Measurements from ENCODE around the gene NXT1.

NXT1 gene

DNA sequence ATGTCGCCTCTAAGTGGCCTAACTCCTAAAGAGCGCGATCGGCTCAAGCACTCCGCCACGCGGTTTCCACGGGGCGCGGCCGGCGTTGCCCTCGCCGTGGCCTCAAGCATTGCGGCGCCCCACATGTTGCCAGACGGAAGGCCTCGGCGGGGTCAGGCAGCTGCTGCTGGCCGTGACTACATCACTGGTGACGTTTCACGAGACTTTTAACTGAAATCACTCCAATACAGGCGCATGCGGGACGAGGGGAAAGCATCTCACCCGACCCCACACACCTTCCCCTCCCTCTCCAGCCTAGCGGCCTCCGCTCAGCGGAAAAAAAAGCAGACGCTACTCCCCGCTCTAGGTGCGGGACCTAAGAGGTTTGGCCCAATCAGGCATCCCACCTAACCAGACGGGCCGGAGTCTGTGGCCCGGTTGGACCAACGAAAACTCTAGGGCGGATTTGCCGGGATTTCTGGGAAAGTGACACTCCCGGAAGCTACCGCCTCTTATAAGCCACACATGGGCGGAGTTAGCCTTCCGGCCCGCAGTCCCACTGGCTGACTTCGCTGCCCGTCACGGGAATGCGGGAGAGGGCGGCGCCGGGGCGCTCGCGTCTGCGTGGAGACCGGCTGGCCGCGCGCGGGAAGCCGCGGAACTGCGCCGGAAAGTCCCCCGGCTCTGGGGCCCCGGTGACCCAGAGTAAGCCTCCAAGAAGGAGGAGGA is at the start of gene NXT1:
NXT1 (plus strand) TSS at position 596 of the 708 bp plus-strand sequence. CDS start 3,251 bp downstream, outside the sequence.
- no peak for TF ChIP-seq ELF4 (IDR thresholded peaks at IDR 0.05)
- peak; percentile 93 for TF ChIP-seq L3MBTL2 (conservative IDR thresholded peaks at IDR 0.05)
- TF ChIP-seq BHLHE40 (IDR thresholded peaks at IDR 0.05; ENCODE audit: borderline replicate concordance), result no peak
- TF ChIP-seq TARDBP (IDR thresholded peaks at IDR 0.05), result peak; percentile 80
- no peak for TF ChIP-seq FOXM1 (IDR thresholded peaks at IDR 0.05; ENCODE audit: borderline replicate concordance)
- TF ChIP-seq SP1 (IDR thresholded peaks at IDR 0.05), result peak; percentile 78; the same call in 1 of the 2 replicates
- no peak for TF ChIP-seq HDGF (IDR thresholded peaks at IDR 0.05; ENCODE audit: borderline replicate concordance)
- TF ChIP-seq, protein P1, sequence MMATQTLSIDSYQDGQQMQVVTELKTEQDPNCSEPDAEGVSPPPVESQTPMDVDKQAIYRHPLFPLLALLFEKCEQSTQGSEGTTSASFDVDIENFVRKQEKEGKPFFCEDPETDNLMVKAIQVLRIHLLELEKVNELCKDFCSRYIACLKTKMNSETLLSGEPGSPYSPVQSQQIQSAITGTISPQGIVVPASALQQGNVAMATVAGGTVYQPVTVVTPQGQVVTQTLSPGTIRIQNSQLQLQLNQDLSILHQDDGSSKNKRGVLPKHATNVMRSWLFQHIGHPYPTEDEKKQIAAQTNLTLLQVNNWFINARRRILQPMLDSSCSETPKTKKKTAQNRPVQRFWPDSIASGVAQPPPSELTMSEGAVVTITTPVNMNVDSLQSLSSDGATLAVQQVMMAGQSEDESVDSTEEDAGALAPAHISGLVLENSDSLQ (IDR thresholded peaks at IDR 0.05), result peak; percentile 99
- no peak for TF ChIP-seq ZNF384 (IDR thresholded peaks at IDR 0.05)
- no peak for TF ChIP-seq NFRKB (IDR thresholded peaks at IDR 0.05)
- TF ChIP-seq FOXK2 (IDR thresholded peaks at IDR 0.05), result no peak
- no peak for TF ChIP-seq SUZ12 (IDR thresholded peaks at IDR 0.05)
- TF ChIP-seq LEF1 (IDR thresholded peaks at IDR 0.05; ENCODE audit: borderline replicate concordance), result no peak
- TF ChIP-seq ARNT (IDR thresholded peaks at IDR 0.05), result no peak
- no peak for TF ChIP-seq FOXA1 (IDR thresholded peaks at IDR 0.05)
- TF ChIP-seq CTBP1 (IDR thresholded peaks at IDR 0.05; ENCODE audit: borderline replicate concordance), result no peak
- DNase-seq (ENCODE audit: extremely low spot score), result peak; percentile 84
- CTCF ChIA-PET, result interaction anchor here (0.8 to 1.8 kb wide), 6 partner anchors 10 to 299 kb away, joined by 3 to 8 read pairs (median 5); no protein-coding TSS in a partner anchor
- POLR2A ChIA-PET, result interaction anchor here (0.6 to 3.7 kb wide), 35 partner anchors 10 to 658 kb away, joined by 3 to 67 read pairs (median 4); partner anchors contain the start of genes GZF1 and NAPB

DNA sequence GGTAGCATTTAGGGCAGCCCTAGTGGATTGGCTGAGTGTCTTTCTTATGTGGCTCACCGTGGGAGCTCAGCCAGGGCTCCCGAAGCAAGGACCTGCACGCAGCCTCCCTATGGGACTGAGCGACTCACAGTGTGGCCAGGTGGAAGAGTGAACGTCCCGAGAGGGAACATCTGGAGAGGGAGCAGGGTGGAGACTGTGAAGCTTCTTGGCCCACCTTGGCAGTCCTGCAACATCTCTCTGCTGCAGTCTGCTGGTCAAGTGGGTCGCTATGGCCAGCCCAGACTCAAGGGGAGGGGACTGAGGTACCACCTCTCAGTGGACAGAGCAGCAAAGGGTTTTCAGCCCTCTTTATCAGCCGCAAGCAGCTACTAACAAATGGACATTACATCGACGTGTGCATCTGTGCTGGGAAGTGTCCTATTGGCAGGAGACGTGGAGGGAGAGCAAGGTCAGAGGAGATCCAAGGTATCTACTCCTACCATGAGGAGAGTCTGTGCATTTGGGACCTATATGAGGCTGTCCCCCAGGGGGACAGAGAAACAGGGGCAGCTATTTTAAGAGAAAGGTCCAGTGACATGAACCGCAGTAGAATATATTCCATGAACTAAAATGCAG is 49.0 kb upstream of the NXT1 start:
- DNase-seq (ENCODE audit: extremely low spot score), result no peak
- no peak for TF ChIP-seq SUZ12 (IDR thresholded peaks at IDR 0.05)
- TF ChIP-seq FOXM1 (IDR thresholded peaks at IDR 0.05; ENCODE audit: borderline replicate concordance), result no peak
- TF ChIP-seq ZNF384 (IDR thresholded peaks at IDR 0.05), result no peak
- no peak for TF ChIP-seq SP1 (IDR thresholded peaks at IDR 0.05)
- no peak for TF ChIP-seq TARDBP (IDR thresholded peaks at IDR 0.05)
- TF ChIP-seq, protein P1 (IDR thresholded peaks at IDR 0.05), result no peak
- no peak for TF ChIP-seq L3MBTL2 (conservative IDR thresholded peaks at IDR 0.05)
- TF ChIP-seq NFRKB (IDR thresholded peaks at IDR 0.05), result no peak
- no peak for TF ChIP-seq LEF1 (IDR thresholded peaks at IDR 0.05; ENCODE audit: borderline replicate concordance)
- ChIA-PET CTCF (no interaction called here), POLR2A (no interaction called here)

DNA sequence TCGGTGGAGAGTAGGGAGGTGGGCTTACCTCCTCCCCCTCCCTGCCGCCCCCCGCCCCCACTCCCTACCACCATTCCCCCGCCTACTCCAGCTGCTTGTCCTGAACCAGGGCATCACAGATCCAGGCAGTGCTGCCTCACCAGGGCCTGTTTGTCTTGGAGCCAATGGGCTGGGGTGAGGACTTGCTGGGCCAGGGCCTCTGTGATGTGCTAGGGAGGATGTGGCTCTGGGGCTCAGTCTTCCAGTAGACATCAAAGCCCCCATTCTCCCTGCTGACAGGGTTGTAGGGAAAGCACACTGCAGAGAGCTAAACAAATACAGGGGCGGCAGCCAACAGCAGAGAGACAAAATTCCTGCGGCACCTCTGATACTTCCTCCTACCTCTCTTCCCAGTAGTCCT is 48.2 kb upstream of the NXT1 start:
- no peak for DNase-seq (ENCODE audit: extremely low spot score)
- CTCF ChIA-PET, result no interaction called here
- TF ChIP-seq TARDBP (IDR thresholded peaks at IDR 0.05), result no peak
- no peak for TF ChIP-seq HDGF (IDR thresholded peaks at IDR 0.05; ENCODE audit: borderline replicate concordance)
- TF ChIP-seq L3MBTL2 (conservative IDR thresholded peaks at IDR 0.05), result no peak
- no peak for TF ChIP-seq SP1 (IDR thresholded peaks at IDR 0.05)
- no peak for TF ChIP-seq SUZ12 (IDR thresholded peaks at IDR 0.05)
- no peak for TF ChIP-seq NFRKB (IDR thresholded peaks at IDR 0.05)
- no peak for TF ChIP-seq CTBP1 (IDR thresholded peaks at IDR 0.05; ENCODE audit: borderline replicate concordance)
- no peak for TF ChIP-seq FOXM1 (IDR thresholded peaks at IDR 0.05; ENCODE audit: borderline replicate concordance)
- no peak for TF ChIP-seq BHLHE40 (IDR thresholded peaks at IDR 0.05; ENCODE audit: borderline replicate concordance)
- POLR2A ChIA-PET, result no interaction called here

DNA sequence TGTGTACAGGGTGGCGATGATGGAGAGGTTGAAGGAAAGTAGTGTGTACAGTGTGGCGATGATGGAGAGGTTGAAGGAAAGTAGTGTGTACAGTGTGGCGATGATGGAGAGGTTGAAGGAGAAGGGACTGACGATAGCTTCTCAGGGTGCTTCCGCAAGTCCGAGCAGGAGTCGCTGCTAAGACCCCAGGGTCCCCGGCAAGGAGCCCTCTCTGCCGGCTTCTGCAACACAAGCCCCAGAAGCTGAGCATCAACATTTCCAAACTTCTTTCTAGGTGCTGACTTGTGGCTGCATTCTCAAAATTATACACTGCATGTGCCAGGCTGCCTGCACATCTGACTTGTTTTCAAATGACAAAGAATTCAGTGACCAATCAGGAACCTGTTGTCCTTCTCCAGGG is 47.8 kb upstream of the NXT1 start:
- ChIA-PET CTCF (no interaction called here), POLR2A (no interaction called here)
- TF ChIP-seq LEF1 (IDR thresholded peaks at IDR 0.05; ENCODE audit: borderline replicate concordance) (no peak), FOXA1 (IDR thresholded peaks at IDR 0.05) (no peak), SUZ12 (IDR thresholded peaks at IDR 0.05) (no peak), SP1 (IDR thresholded peaks at IDR 0.05) (no peak), ARNT (IDR thresholded peaks at IDR 0.05) (no peak), L3MBTL2 (conservative IDR thresholded peaks at IDR 0.05) (no peak), FOXM1 (IDR thresholded peaks at IDR 0.05; ENCODE audit: borderline replicate concordance) (no peak), NFRKB (IDR thresholded peaks at IDR 0.05) (no peak), CTBP1 (IDR thresholded peaks at IDR 0.05; ENCODE audit: borderline replicate concordance) (no peak), BHLHE40 (IDR thresholded peaks at IDR 0.05; ENCODE audit: borderline replicate concordance) (no peak)
- TF ChIP-seq, protein P1 (IDR thresholded peaks at IDR 0.05), result no peak
- no peak for DNase-seq (ENCODE audit: extremely low spot score)

DNA sequence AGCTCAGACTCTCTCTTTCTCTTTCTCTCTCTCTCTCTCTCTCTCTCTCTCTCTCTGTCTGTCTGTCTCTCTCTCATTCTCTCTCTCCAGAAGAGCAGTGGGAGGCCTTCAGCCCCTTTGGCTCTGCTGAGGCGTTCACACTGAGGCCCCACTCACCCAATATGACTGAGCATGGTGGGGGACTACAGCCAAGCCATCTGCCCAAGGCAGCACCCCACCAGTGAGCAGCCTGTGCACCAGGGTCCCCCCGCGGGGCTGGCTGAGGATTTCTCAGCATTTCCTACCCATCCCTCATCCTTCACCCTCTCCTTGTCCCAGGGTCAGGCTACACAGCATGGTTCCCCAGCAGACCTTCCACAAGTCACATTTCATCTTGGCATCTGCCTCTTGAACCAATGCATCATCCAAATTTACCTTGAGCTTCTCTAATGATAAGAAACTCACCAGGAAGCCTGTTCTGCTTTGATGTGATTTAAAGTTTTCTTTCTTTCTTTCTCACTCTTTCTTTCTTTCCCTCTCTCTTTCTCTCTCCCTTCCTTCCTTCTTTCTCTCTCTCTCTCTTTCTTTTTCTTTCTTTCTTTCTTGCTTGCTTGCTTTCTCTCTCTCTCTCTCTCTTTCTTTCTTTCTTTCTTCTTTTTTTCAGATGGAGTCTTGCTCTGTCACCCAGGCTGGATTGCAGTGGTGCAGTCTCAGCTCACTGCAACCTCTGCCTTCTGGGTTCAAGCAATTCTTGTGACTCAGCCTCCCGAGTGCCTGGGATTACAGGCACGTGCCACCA is 47.1 kb upstream of the NXT1 start:
- ChIA-PET CTCF (no interaction called here), POLR2A (no interaction called here)
- no peak for DNase-seq (ENCODE audit: extremely low spot score)
- TF ChIP-seq ARNT (IDR thresholded peaks at IDR 0.05) (no peak), ELF4 (IDR thresholded peaks at IDR 0.05) (no peak), LEF1 (IDR thresholded peaks at IDR 0.05; ENCODE audit: borderline replicate concordance) (no peak), CTBP1 (IDR thresholded peaks at IDR 0.05; ENCODE audit: borderline replicate concordance) (no peak), HDGF (IDR thresholded peaks at IDR 0.05; ENCODE audit: borderline replicate concordance) (no peak), ZNF384 (IDR thresholded peaks at IDR 0.05) (no peak), SUZ12 (IDR thresholded peaks at IDR 0.05) (no peak), FOXK2 (IDR thresholded peaks at IDR 0.05) (no peak), NFRKB (IDR thresholded peaks at IDR 0.05) (no peak), BHLHE40 (IDR thresholded peaks at IDR 0.05; ENCODE audit: borderline replicate concordance) (no peak), TARDBP (IDR thresholded peaks at IDR 0.05) (no peak), FOXM1 (IDR thresholded peaks at IDR 0.05; ENCODE audit: borderline replicate concordance) (no peak), SP1 (IDR thresholded peaks at IDR 0.05) (no peak), L3MBTL2 (conservative IDR thresholded peaks at IDR 0.05) (no peak), FOXA1 (IDR thresholded peaks at IDR 0.05) (no peak)
- TF ChIP-seq, protein P1 (IDR thresholded peaks at IDR 0.05), result no peak

Measured in HEK293T (cell line).